ENCODE data around the gene RGS6.

GRCh38 chr14:71956920-71957563 lies 24.8 kb downstream of the RGS6 start:
- TF ChIP-seq POLR2A (IDR thresholded peaks at IDR 0.05; ENCODE audit: low read depth, low read length) (no peak), TAF1 (IDR thresholded peaks at IDR 0.05; ENCODE audit: low read depth, low read length) (no peak)
